NK-92 treated with Interleukin-12 subunit alpha and Interleukin-12 subunit beta, amount 100 ng/mL, for 24 hours (cell line): Measurements from ENCODE around the gene CHN2.

Source experiments
- DNase-seq: peaks from one replicate; lab custom pipeline; 2025; lab: John Stamatoyannopoulos, UW

Gene CHN2

GRCh38 chr7:29469976-29470557 lies 275.5 kb downstream of the CHN2 start:
- DNase-seq, result no peak

- DNase-seq, result no peak
These were observed 277.0 kb downstream of the CHN2 start for GRCh38 chr7:29471444-29472138.

- DNase-seq, result no peak
These were observed 282.3 kb downstream of the CHN2 start for GRCh38 chr7:29476916-29477315.

- no peak for DNase-seq
These were observed 283.7 kb downstream of the CHN2 start for GRCh38 chr7:29478226-29478625.

- DNase-seq, result no peak
These were observed 284.2 kb downstream of the CHN2 start for GRCh38 chr7:29478687-29479240.

- no peak for DNase-seq
These were observed 285.0 kb downstream of the CHN2 start for GRCh38 chr7:29479301-29480200.

- DNase-seq, result no peak
These were observed 285.9 kb downstream of the CHN2 start for GRCh38 chr7:29480451-29480850.

- no peak for DNase-seq
These were observed 286.5 kb downstream of the CHN2 start for GRCh38 chr7:29480934-29481651.

- no peak for DNase-seq
These were observed 287.5 kb downstream of the CHN2 start for GRCh38 chr7:29482056-29482455.

- no peak for DNase-seq
These were observed 288.9 kb downstream of the CHN2 start for GRCh38 chr7:29483219-29484104.

- no peak for DNase-seq
These were observed 289.7 kb downstream of the CHN2 start for GRCh38 chr7:29484280-29484679.

GRCh38 chr7:29485339-29486190 lies 291.0 kb downstream of the CHN2 start:
- DNase-seq, result no peak

GRCh38 chr7:29486191-29486700 lies 291.7 kb downstream of the CHN2 start:
- DNase-seq, result no peak

GRCh38 chr7:29487424-29487823 lies 292.8 kb downstream of the CHN2 start:
- no peak for DNase-seq

GRCh38 chr7:29488203-29488970 lies 293.8 kb downstream of the CHN2 start:
- no peak for DNase-seq

GRCh38 chr7:29488977-29489376 lies 294.4 kb downstream of the CHN2 start:
- no peak for DNase-seq

GRCh38 chr7:29490094-29490607 lies 295.6 kb downstream of the CHN2 start:
- DNase-seq, result no peak

GRCh38 chr7:29494350-29494749 lies 299.8 kb downstream of the CHN2 start:
- DNase-seq, result no peak

- no peak for DNase-seq
These were observed 301.1 kb downstream of the CHN2 start for GRCh38 chr7:29495653-29496052.
